Parathyroid adenoma (tissue), 2 donors: Measurements from ENCODE around the gene DOK6.

Experiments used
- H2AFZ ChIP-seq: fragments of 300-600 bp; sonication (generic); one replicate; pipeline ENCODE4 v1.7.0; 2017; ENCODE audit warnings: antibody characterized with exemption, mild to moderate bottlenecking
- H3K27ac ChIP-seq: fragments of 300-600 bp; sonication (generic); one replicate; pipeline ENCODE4 v1.7.0; 2017
- H3K27me3 ChIP-seq: fragments of 300-600 bp; sonication (generic); one replicate; pipeline ENCODE4 v1.7.0; 2017; ENCODE audit warnings: low read length; ENCODE audit not compliant: control insufficient read depth, insufficient read depth
- H3K36me3 ChIP-seq: fragments of 300-600 bp; sonication (generic); one replicate; pipeline ENCODE4 v1.7.0; 2017; ENCODE audit warnings: low read length; ENCODE audit not compliant: control insufficient read depth, insufficient read depth
- H3K4me1 ChIP-seq: fragments of 300-600 bp; sonication (generic); one replicate; pipeline ENCODE4 v1.7.0; 2017; ENCODE audit warnings: control low read depth
- H3K4me2 ChIP-seq: fragments of 300-600 bp; sonication (generic); one replicate; pipeline ENCODE4 v1.7.0; 2017; ENCODE audit warnings: low read length
- H3K4me3 ChIP-seq: fragments of 300-600 bp; sonication (generic); one replicate; pipeline ENCODE4 v1.7.0; 2017; ENCODE audit warnings: low read depth, low read length
- H3K79me2 ChIP-seq: fragments of 300-600 bp; sonication (generic); one replicate; pipeline ENCODE4 v1.7.0; 2017; ENCODE audit warnings: control low read depth
- H3K9ac ChIP-seq: fragments of 300-600 bp; sonication (generic); one replicate; pipeline ENCODE4 v1.7.0; 2017; ENCODE audit warnings: mild to moderate bottlenecking
- H3K9me3 ChIP-seq: fragments of 300-600 bp; sonication (generic); one replicate; pipeline ENCODE4 v1.7.0; 2017; ENCODE audit warnings: low read length; ENCODE audit not compliant: control insufficient read depth
- CTCF ChIP-seq: fragments of 300-600 bp; sonication (generic); IDR thresholded peaks from one replicate; pipeline ENCODE4 v1.7.0; 2017; ENCODE audit warnings: antibody characterized with exemption, mild to moderate bottlenecking
- donor health status: primary hyperparathyroidism.

DOK6 gene

GRCh38 chr18:69635482-69635881 lies 234.8 kb downstream of the DOK6 start:
- Histone ChIP-seq H3K4me2 (no peak overlapping the region), H3K9me3 (no peaks in the 10 kb centered on the region)

GRCh38 chr18:69636529-69637301 lies 236.0 kb downstream of the DOK6 start:
- Histone ChIP-seq H3K9ac (no peak overlapping the region), H3K79me2 (no peaks in the 10 kb centered on the region), H3K4me1 (no peaks in the 10 kb centered on the region), H3K27ac (no peak overlapping the region), H3K27me3 (no peaks in the 10 kb centered on the region), H3K4me3 (no peak overlapping the region), H3K4me2 (no peak overlapping the region), H3K9me3 (no peaks in the 10 kb centered on the region), H2AFZ (no peak overlapping the region), H3K36me3 (no peaks in the 10 kb centered on the region)
- no peak for TF ChIP-seq CTCF

More at GRCh38 chr18:69635482-69635881, 234.8 kb downstream of the DOK6 start:
- TF ChIP-seq CTCF, result no peak
- Histone ChIP-seq H3K27me3 (no peaks in the 10 kb centered on the region), H2AFZ (no peak overlapping the region), H3K9ac (no peak overlapping the region), H3K4me1 (no peaks in the 10 kb centered on the region), H3K27ac (no peak overlapping the region), H3K4me3 (no peak overlapping the region), H3K36me3 (no peaks in the 10 kb centered on the region), H3K79me2 (no peaks in the 10 kb centered on the region)

GRCh38 chr18:69638056-69638455 lies 237.4 kb downstream of the DOK6 start:
- H2AFZ ChIP-seq, result no peak overlapping the region
- no peak overlapping the region for H3K9ac ChIP-seq
- H3K9me3 ChIP-seq, result no peaks in the 10 kb centered on the region
- H3K27ac ChIP-seq, result no peak overlapping the region
- no peak overlapping the region for H3K4me3 ChIP-seq
- no peak for TF ChIP-seq CTCF
- H3K4me1 ChIP-seq, result no peaks in the 10 kb centered on the region
- no peaks in the 10 kb centered on the region for H3K36me3 ChIP-seq
- H3K27me3 ChIP-seq, result no peaks in the 10 kb centered on the region
- no peak overlapping the region for H3K4me2 ChIP-seq
- no peaks in the 10 kb centered on the region for H3K79me2 ChIP-seq

GRCh38 chr18:69647702-69648101 lies 247.0 kb downstream of the DOK6 start:
- no peaks in the 10 kb centered on the region for H3K79me2 ChIP-seq
- no peaks in the 10 kb centered on the region for H3K27me3 ChIP-seq
- no peak overlapping the region for H3K9ac ChIP-seq
- no peaks in the 10 kb centered on the region for H3K4me1 ChIP-seq
- H3K36me3 ChIP-seq, result no peaks in the 10 kb centered on the region
- H3K27ac ChIP-seq, result no peak overlapping the region
- H3K4me3 ChIP-seq, result no peak overlapping the region
- TF ChIP-seq CTCF, result no peak
- H3K4me2 ChIP-seq, result no peak overlapping the region
- no peaks in the 10 kb centered on the region for H3K9me3 ChIP-seq
- no peak overlapping the region for H2AFZ ChIP-seq

- Histone ChIP-seq H3K27ac (no peak overlapping the region), H3K4me2 (no peak overlapping the region), H3K4me3 (no peak overlapping the region), H3K9me3 (no peaks in the 10 kb centered on the region), H3K27me3 (no peaks in the 10 kb centered on the region), H3K36me3 (no peaks in the 10 kb centered on the region), H3K79me2 (no peaks in the 10 kb centered on the region), H2AFZ (no peak overlapping the region), H3K9ac (no peak overlapping the region), H3K4me1 (no peaks in the 10 kb centered on the region)
- no peak for TF ChIP-seq CTCF
Measured at GRCh38 chr18:69648486-69648885, 247.8 kb downstream of the DOK6 start.
